ENCODE results near the gene DNAJC5G. TPM values are rescaled to one million over a fixed set of nuclear protein-coding genes. Genes with fewer than 3 reads are reported as not detected.
A peak's percentile ranks its signal among the peaks of the same experiment; 100 is the strongest.

DNAJC5G gene
- total and polyA plus RNA-seq, 10 donors: not detected

DNA sequence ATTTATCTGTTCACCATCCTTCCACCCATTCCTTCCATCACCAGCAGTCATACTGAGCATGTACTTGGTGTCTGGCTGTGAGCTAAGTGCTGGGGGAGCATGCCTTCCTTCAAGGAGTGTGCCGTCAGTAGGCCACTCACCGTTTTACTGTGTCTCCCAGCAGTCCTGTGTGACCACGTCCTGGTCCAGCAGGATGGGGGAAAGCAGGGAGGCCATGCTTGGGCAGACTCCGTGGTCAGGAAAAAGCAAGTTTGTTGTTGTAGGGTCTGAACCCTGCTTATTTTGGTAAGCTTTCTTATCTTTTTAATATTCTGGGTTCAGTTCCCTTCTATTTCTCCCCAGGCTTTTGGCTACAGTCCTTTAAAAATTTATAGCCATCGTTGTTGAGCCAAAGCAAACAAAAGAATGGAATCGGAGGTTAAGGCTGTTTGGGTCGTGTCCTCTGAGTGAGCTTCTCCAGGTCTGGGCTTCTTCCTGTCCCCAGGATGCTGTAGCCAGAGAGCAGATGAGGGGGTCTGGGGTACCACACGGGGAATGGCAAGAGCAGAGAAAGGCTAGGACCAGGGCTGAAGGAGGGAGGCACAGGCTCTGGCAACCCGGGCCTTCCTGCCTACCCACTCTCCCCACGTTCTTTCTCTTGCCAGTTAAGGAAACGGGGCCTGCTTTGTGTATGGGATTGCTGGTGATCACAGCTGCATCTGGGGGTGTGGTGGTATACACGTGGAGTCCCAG lies 25.9 kb upstream of the DNAJC5G start:
- H3K36me3 ChIP-seq: peaks cover 0 to 8% (median 2%) of the 10 kb centered on the region in 6 donors
- H3K4me3 ChIP-seq: no peak overlapping the region
- WGBS, 5 donors: 61 to 69% (median 69%) methylated on average over 11 to 12 of the region's 12 CpGs
- H3K27ac ChIP-seq: no peak overlapping the region
- peaks cover 0 to 31% (median 3%) of the 10 kb centered on the region in 7 donors for H3K27me3 ChIP-seq (replicated peaks in 1 of 7)
- H3K4me1 ChIP-seq: peaks cover 4 to 10% (median 8%) of the 10 kb centered on the region in 6 donors
- intact Hi-C loops (cut with DNase I; ENCODE audit: low total_unique reads): no loop called here
- TF ChIP-seq CTCF (IDR thresholded peaks at IDR 0.05 in 8 of 11, conservative IDR thresholded peaks at IDR 0.05 in 3 of 11) (no peak), POLR2AphosphoS5 (IDR thresholded peaks at IDR 0.05) (no peak), POLR2A (IDR thresholded peaks at IDR 0.05) (no peak)
- DNase-seq: no peak
- H3K9me3 ChIP-seq: no peaks in the 10 kb centered on the region

DNA sequence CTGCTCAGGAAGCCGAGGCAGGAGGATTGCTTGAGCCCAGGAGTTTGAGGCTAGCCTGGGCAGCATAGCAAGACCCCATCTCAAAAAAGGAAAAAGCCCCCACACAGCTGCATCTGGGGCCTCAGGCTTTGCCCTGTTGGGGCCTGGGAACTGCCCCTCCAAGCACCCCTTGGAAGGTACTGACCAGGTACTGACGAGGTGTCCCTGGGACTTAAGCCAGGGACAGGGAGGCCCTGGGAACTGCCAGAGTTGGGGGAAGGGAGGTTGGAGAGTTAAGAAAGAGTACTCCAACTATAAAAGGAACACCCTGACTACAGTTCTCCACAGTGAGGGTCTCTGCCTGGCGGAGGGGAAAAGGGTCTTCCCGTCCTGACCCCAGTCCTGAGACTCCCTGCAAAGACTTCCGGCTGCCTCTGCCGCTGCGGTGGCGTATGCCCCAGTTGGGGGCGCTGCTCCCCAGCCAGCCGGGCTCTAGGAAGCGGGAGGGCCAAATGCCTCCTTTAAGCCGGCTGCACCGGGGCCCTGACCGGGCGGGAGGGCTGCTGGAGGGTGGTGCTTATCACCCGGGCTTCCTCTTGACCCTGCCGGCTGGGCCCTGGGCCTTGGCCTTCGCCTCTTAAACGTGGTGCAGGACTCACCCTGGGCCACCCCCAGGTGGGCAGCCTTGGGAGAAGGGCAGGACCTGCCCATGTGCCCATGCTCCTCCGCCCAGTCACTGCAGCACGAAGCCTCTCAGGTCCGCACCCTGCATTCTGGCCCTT lies 25.2 kb upstream of the DNAJC5G start:
- 18 to 25% (median 21%) methylated on average over 17 to 22 of the region's 22 CpGs for WGBS, 5 donors
- Histone ChIP-seq H3K9me3 (no peaks in the 10 kb centered on the region), H3K27ac (no peak overlapping the region), H3K36me3 (peaks cover 0 to under 1% (median 0%) of the 10 kb centered on the region in 6 donors), H3K4me1 (peaks cover 4 to 13% (median 8%) of the 10 kb centered on the region in 6 donors), H3K27me3 (replicated peaks in 1 of 7) (peaks cover 0 to 35% (median 3%) of the 10 kb centered on the region in 7 donors), H3K4me3 (no peak overlapping the region)
- peak; percentile 85 for DNase-seq
- intact Hi-C loops (cut with DNase I; ENCODE audit: low total_unique reads): no loop called here
- TF ChIP-seq POLR2A (IDR thresholded peaks at IDR 0.05) (no peak), CTCF (IDR thresholded peaks at IDR 0.05 in 8 of 11, conservative IDR thresholded peaks at IDR 0.05 in 3 of 11) (peak; percentile 28 to 74 (median 64)), POLR2AphosphoS5 (IDR thresholded peaks at IDR 0.05) (peak; percentile 6 to 67 (median 40))

- no peak overlapping the region for H3K27ac ChIP-seq
- DNase-seq: no peak
- H3K4me1 ChIP-seq: peaks cover 4 to 15% (median 8%) of the 10 kb centered on the region in 6 donors
- intact Hi-C loops (cut with DNase I; ENCODE audit: low total_unique reads): no loop called here
- no peaks in the 10 kb centered on the region for H3K9me3 ChIP-seq
- no peaks in the 10 kb centered on the region for H3K36me3 ChIP-seq
- TF ChIP-seq POLR2A (IDR thresholded peaks at IDR 0.05) (no peak), POLR2AphosphoS5 (IDR thresholded peaks at IDR 0.05) (no peak), CTCF (IDR thresholded peaks at IDR 0.05 in 8 of 11, conservative IDR thresholded peaks at IDR 0.05 in 3 of 11) (no peak)
- no peak overlapping the region for H3K4me3 ChIP-seq
- WGBS, 5 donors: 60 to 72% (median 65%) methylated on average over 13 of the region's 13 CpGs
- H3K27me3 ChIP-seq (replicated peaks in 1 of 7): peaks cover 0 to 39% (median 3%) of the 10 kb centered on the region in 7 donors
Observed at GRCh38 chr2:27250652-27251379, 24.4 kb upstream of the DNAJC5G start.
